ENCODE data around the gene CCNDBP1.
"Not testable (repeated sequence)": the region's sequence is repeated elsewhere in the genome, so short reads cannot be mapped to it uniquely, and the experiment has no call there.

CCNDBP1 gene

DNA sequence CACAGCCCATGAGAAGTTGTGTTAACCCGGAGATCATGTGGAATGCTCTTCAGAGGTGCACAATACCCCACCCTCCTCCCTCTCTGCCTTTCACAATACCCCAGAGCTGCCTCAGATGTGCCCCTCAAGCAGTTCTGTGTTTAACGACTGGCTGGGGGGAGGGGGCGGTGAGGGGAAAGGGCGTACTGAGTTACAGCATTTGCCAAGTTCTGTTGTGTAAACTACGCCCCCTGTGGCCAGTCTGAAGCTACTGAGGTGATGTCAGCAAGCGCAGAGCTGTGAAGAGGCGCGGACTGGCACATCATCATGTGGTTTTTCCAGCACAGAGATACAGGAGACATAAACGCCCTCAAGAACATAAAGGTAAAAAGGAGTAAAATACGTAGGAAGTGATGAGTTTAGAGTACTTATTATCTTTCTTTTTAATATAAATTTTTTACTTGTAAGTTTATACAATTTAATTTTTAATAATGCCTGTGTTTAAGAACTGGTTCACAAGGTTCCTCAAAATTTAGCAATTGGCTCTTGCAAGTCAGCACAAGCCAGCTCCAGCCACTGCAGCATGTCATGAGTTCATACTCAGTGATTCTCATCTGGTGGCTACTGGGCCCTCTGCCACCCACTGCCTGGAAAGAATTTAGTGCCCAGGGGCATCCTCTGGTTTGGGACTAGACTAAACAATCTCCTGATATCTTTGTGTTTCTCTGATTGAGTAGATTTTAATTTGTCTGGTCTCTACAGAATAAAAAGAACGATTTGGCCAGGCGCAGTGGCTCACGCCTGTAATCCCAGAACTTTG, 33.9 kb downstream of the CCNDBP1 start:
- no peak for DNase-seq

GRCh38 chr15:43219929-43220928, 35.0 kb downstream of the CCNDBP1 start:
- no peak for DNase-seq

GRCh38 chr15:43220991-43221403, 35.8 kb downstream of the CCNDBP1 start, which contains the start of gene EPB42:
TSS of gene EPB42 (minus strand) at chr15:43221018. CDS start at chr15:43220825, 193 bp downstream.
- DNase-seq, result no peak

- DNase-seq, result no peak
These were observed 36.2 kb downstream of the CCNDBP1 start for GRCh38 chr15:43221422-43221821.

DNA sequence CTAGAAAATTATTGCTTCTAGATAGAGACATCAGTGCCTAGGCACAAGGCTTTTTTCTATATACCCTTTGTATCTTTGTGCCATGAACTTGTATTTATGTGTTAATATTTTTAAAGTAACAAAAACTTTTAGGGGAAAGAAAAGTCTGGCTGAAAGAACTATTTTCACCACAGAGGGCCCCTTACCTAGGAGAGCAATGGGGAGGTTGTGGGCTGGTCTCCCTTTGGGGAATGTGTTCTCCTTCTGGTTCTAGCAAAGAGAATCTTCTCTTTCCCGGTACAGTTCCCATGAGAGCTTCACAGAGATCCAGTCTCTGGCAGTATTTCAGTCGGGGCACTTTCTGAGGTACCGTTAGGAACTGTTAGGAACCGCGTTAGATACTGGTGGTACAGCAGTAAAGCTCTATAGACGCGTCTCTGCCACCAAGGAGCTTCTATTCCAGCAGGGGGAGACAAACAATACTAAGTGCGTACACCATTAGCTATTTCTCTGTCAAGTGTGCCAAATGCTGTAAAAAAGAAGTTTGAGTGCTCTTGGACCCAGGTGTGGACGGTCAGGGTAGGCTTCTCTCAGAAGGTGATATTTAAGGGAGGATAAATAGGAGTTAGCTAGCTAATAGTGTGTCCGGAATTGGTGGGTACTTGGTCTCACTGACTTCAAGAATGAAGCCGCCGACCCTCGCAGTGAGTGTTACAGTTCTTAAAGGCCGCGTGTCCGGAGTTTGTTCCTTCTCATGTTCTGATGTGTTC, 40.2 kb downstream of the CCNDBP1 start:
- DNase-seq, result no peak

- not testable (repeated sequence) for DNase-seq
These were observed 40.7 kb downstream of the CCNDBP1 start for GRCh38 chr15:43225950-43226255.

- no peak for DNase-seq
These were observed 41.5 kb downstream of the CCNDBP1 start for GRCh38 chr15:43226436-43227305.

DNA sequence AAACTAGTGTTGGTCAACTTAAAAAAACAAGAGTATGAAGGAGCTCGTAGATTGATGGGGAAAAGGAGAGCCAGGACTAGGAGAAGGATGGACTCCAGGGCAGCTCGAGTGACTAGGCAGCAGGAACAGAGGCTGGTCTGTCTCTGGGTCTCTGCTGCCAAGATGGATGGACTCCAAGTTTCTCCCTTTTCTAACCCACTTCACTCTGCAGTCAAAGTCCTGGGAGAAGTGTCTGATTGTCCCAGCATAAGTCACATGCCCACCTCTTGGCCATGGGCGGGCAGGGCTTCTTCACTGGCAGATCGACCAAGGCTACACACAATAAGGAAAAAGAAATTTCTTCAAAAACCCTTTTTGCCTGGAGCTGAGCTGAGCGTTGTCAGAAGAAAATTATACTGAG, 44.8 kb downstream of the CCNDBP1 start:
- DNase-seq, result no peak

DNA sequence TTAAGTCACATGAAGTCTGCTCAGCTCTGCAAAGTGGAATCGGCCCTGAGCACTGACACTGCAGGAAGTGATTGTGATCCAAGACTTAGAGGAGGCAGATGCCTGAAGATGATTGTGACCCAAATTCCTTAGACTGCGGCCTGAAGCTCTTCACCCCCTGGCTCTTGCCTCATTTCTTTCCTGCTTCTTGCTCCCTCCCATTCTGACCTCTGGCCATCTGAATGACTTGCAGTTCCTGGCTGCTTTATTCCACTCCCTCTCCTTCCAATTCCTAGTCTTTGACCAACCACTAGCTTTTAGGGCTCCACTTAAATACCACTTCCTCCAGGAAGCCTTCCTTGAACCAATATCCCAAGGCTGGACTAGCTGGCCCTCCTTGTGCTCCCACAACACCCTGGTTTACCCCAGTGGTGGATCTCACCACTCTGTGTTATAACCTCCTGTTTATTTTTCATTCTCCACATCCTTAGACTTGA, 45.5 kb downstream of the CCNDBP1 start:
- DNase-seq, result no peak

- DNase-seq, result no peak
These were observed 47.2 kb downstream of the CCNDBP1 start for GRCh38 chr15:43232289-43232874.

DNA sequence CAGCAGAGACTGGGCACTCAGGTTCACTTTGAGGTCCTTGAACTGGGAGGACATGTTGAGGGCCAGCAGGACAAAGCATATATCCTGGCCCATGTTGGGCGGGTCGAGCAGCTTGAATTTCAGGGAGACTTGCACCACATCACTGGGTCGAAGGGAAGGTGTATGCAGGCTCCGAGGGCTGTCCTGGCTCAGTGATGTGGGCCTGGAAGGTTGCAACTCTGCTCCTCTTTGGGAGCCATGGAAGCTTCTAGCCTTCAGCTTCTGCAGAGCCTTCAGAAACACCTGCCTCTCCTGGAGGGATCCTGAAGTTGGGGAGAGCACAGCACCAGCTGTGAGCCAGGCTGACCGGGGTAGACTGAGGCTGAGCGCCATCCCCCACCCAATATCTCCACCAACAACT, 50.3 kb downstream of the CCNDBP1 start:
- no peak for DNase-seq

DNA sequence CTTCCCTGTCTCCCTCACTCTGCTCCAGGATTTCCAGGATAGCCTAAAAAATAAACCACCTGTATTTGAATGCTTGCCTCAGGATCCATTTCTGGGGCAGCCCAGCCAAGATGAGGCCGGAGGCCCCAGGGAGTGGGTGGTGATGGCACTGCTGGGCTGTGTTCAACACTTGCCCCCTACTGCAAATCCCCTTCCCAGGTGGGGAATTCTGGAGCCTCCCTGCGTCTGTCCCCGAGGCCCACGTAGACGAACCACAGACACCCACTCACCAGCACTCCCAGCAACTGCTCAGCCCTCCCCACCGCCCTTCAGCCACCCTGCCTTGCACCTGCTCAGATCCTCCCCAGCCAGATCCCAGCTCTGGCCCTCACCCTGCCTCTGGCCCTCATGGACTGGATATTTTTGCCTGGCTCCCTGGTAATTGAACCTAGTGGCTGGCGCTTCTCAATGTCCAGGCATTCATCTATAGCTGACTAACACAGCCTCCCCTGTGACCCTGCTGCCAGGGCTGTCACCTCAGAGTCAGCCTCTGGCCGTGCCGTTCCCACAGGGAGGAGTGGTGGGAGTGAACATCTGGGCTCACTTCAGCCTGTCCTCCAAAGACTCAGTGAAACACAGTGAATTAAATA, 52.8 kb downstream of the CCNDBP1 start:
- DNase-seq, result no peak

DNA sequence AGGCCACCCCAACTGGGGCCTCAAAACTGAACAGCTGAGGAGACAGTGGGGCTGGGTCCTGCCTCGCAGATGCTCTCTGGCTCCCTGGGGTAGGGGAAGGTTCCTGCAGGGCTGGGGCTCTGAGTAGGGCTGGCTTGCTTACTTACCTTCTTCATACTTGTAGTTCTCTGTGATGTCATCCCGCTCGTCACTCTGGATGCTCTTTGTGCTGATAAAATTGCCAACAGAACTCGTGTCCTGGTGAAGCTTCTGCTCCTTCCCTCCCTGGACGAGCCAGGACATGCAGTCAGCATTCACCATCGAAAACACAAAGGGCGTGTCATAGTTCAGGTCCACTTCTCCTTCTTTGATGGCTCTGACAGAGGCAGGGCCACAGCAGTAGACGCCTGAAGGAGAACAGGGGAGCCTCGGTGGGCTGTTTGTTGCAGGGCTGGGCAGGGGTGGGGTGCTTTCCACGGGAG, 53.5 kb downstream of the CCNDBP1 start:
- DNase-seq, result no peak

DNA sequence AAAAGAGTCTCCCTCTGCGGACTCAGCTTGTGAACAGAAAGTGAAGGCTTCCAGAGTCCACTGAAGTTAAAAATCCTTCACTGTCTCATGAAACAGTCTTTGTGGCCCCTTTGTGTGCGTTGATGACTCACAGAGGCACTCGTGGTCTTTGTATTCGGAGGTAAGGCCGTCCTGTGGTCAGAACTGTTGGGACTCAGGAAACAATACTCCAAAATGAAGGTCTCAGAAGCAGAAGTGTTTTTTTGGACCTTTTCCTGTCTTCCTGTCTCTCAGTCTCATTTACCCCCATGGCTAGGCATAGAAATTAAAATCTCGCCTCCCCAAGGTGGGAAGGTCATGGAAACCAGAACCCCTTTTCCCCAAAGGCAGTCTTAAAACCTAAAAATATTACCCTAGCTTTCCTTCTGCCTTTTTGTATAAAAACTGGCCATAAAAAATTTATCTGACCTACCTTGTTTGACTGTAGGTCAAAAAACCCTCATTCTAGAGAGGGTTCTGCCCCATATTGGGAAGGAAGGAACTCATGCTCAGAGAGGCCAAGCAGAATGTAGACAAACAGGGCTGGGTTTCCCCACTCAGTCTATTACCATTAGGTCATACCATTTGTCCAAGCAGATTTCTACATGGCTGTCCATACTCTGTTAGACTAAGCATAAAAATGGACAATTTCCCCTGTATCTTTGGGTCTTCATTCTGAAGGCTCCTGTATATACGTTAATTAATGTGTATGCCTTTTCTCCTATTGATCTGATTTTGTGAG, 54.7 kb downstream of the CCNDBP1 start:
- peak; percentile 69 for DNase-seq

- DNase-seq, result no peak
These were observed 55.9 kb downstream of the CCNDBP1 start for GRCh38 chr15:43241100-43241499.

DNA sequence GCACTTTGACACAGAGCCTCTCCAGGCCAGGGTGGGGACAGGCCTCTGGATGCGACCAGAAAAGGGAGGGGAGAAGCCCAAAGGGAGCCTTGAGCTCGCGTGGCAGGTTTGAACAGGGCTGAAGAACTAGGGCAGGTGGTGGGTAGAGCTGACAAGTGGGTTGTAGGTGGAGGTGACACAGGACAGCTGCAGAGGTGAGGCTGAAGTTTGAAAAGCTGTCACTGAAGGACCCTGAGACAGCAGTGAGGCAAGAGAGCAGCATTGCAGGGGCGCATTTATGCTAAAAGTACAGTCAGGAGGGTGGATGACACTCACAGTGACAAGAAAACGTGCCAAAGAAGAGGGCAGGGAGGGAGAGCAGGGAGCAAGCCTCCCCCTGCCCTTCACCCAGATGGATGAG, 57.4 kb downstream of the CCNDBP1 start:
- DNase-seq, result no peak

DNA sequence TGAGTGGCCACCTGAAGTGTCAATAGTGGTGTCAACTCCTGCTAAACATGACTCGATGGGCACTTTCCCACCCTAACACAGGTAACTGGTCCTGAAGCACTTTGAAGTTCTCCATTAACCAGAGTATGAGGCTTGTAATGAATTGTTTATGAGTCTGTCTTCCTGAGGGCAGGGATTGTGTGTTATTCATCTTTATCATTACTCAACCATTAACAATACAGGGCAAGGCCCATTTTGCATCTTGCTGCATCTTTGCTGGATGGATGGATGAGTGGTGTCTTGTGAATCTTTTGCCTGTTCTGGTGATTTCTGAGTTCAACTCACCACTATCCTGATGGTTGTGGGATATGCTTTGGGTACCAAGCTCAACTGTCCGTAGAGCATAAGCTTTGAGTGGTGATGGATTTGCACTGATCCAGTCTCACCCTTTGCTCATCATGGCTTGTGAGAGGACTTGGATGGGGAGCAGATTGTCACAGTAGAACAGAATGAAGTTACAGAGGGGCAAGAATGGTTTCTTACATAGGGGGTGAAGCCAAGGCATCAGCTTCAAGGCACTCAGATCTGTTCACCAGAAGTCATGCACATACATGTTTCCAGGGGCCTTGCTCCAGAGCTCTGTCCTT, 57.9 kb downstream of the CCNDBP1 start:
- no peak for DNase-seq

GRCh38 chr15:43244092-43244491, 58.9 kb downstream of the CCNDBP1 start:
- DNase-seq, result no peak

GRCh38 chr15:43246261-43246774, 61.1 kb downstream of the CCNDBP1 start:
- no peak for DNase-seq

Measured in SIG-M5 (cell line).